ENCODE data around the gene PRR15L.

- no peak for TF ChIP-seq CTCF (IDR thresholded peaks at IDR 0.05)
- TF ChIP-seq POLR2AphosphoS5 (IDR thresholded peaks at IDR 0.05; ENCODE audit: low read depth, low read length) = no peak
- TF ChIP-seq REST (IDR thresholded peaks at IDR 0.05; ENCODE audit: insufficient read depth in 1 of 2, low read depth in 2 of 2, low read length in 1 of 2) = no peak
- no peak for TF ChIP-seq TCF7L2 (IDR thresholded peaks at IDR 0.05; ENCODE audit: low read depth, low read length)
Measured at GRCh38 chr17:47915776-47916398, 41.8 kb downstream of the PRR15L start.

All from Panc1 (cell line).